Upper lobe of left lung (tissue), 6 donors: ENCODE measurements around the gene RBM42. TPM values are rescaled to one million over a fixed set of nuclear protein-coding genes. Genes with fewer than 3 reads are reported as not detected.
"Not testable (repeated sequence)": the region's sequence is repeated elsewhere in the genome, so short reads cannot be mapped to it uniquely, and the experiment has no call there.

ENCODE experiments used
- ATAC-seq, 2 donors: fragments of 200-7000 bp; cut with Tn5 transposase; one replicate each; pipeline ENCODE4 v1.9.1; 2022; ENCODE audit warnings: mild to moderate bottlenecking in 2 of 2, moderate library complexity in 2 of 2; ENCODE audit not compliant: low FRiP score in 2 of 2
- DNase-seq, 2 donors: peaks; one replicate each; pipeline ENCODE4 v3.0.0-alpha.2; 2019 to 2020
- H3K27ac ChIP-seq, 4 donors: fragments of 200-600 bp; sonication (generic); one replicate each; pipeline ENCODE4 v1.5.1; 2016 to 2019
- H3K27me3 ChIP-seq, 4 donors: fragments of 200-600 bp; sonication (generic); one replicate each; pipeline ENCODE4 v1.5.1; 2017 to 2019
- H3K36me3 ChIP-seq, 4 donors: fragments of 200-600 bp; sonication (generic); one replicate each; pipeline ENCODE4 v1.5.1; 2016 to 2019
- H3K4me1 ChIP-seq, 4 donors: fragments of 200-600 bp; sonication (generic); one replicate each; pipeline ENCODE4 v1.5.1; 2018 to 2019
- H3K4me3 ChIP-seq, 4 donors: fragments of 200-600 bp; sonication (generic); one replicate each; pipeline ENCODE4 v1.5.1; 2017 to 2019; ENCODE audit warnings: mild to moderate bottlenecking in 2 of 4, moderate library complexity in 1 of 4
- H3K9me3 ChIP-seq, 4 donors: fragments of 200-600 bp; sonication (generic); one replicate each; pipeline ENCODE4 v1.5.1; 2018 to 2019
- EP300 ChIP-seq, 4 donors: sonication (generic); formaldehyde crosslinking; IDR thresholded peaks; one replicate each; pipeline ENCODE4 v1.5.1; 2017; ENCODE audit warnings: antibody characterized with exemption in 4 of 4, control low read depth in 2 of 4
- POLR2A ChIP-seq, 4 donors: fragments of 450-650 bp; IDR thresholded peaks; one replicate each; pipeline ENCODE4 v1.5.1; 2016 to 2017; ENCODE audit warnings: antibody characterized with exemption in 4 of 4, mild to moderate bottlenecking in 2 of 4
- POLR2AphosphoS5 ChIP-seq, 2 donors: sonication (generic); formaldehyde crosslinking; IDR thresholded peaks; one replicate each; pipeline ENCODE4 v1.5.1; 2017; ENCODE audit warnings: antibody characterized with exemption in 2 of 2
- WGBS, 2 donors: methylation state at CpG; one replicate each; pipeline ENCODE4 v1.1.5; 2017 to 2018; 5-methylcytosine and 5-hydroxymethylcytosine counted together
- total RNA-seq, 6 donors: library from RNA; depleted of rRNA in 4 of 6; stranded (reverse); fragments of >200 nt in 4 of 6; gene quantifications; one replicate each; pipeline versions ENCODE4 v1.1.0 to v1.2.1, GENCODE V29; 2016 to 2021
- TF ChIP-seq, protein P1 (sequence below), 6 experiments: fragments of 450-650 bp in 4 of 6; fragments of 200-600 bp in 2 of 6; sonication (generic) in 2 of 6; IDR thresholded peaks; one replicate each; pipeline ENCODE4 v1.5.1; 2016 to 2019; ENCODE audit warnings: antibody characterized with exemption in 6 of 6
- donor health status: DM: no; HTN: no; CAD: no; lungs with moderate emphysema.
- donor health status: DM: no; HTN: yes; CAD: no; lungs with severe emphysema.

The RBM42 gene
- total RNA-seq, 6 donors from 2014 or later = 37.7 to 80.3 (median 71.3) TPM

DNA sequence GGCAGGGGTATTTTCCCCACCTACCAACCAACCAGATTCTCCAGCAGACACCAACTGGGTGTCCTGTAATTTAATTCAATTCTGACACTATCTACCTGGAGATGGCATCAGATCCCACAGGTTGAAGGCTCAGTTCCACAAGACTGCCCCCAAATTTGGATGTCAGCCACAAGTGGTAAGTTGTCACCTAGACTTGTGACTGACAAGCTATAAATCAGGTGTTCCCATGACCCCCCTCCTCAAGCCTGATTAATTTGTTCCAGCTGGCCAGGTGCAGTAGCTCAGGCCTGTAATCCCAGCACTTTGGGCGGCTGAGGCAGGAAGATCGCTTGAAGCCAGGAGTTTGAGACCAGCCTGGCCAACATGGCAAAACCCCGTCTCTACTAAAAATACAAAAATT is 26.9 kb upstream of the RBM42 start:
- ATAC-seq = no peak
- WGBS, 2 donors = 89 to 100% methylated on average over 3 of the region's 3 CpGs

DNA sequence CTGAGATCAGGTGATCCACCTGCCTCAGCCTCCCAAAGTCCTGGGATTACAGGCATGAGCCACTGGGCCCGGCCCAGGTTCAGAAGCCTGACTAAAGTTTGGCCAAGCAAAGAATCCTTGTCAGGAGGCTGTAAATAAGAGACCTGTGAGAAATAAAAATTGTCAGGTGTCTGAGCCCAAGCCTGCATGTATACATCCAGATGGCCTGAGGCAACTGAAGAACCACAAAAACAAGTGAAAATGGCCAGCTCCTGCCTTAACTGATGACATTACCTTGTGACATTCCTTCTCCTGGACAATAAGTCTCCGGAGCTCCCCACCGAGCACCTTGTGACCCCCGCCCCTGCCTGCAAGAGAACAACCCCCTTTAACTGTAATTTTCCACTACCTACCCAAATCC is 24.4 kb upstream of the RBM42 start:
- not testable (repeated sequence) for H3K27ac ChIP-seq, H3K4me3 ChIP-seq, H3K4me1 ChIP-seq, DNase-seq, H3K9me3 ChIP-seq, H3K27me3 ChIP-seq, H3K36me3 ChIP-seq, ATAC-seq
- WGBS, 2 donors = 85 to 90% methylated on average over 4 of the region's 4 CpGs

More for the DNA sequence above, 26.9 kb upstream of the RBM42 start:
- no peaks in the 10 kb centered on the region for H3K4me1 ChIP-seq
- no peaks in the 10 kb centered on the region for H3K36me3 ChIP-seq
- H3K4me3 ChIP-seq = no peak overlapping the region
- H3K27ac ChIP-seq = no peak overlapping the region
- H3K27me3 ChIP-seq = no peaks in the 10 kb centered on the region
- peaks cover 0 to 1% (median 0%) of the 10 kb centered on the region in 4 donors for H3K9me3 ChIP-seq
- DNase-seq = no peak
- TF ChIP-seq EP300 (IDR thresholded peaks at IDR 0.05) (no peak), POLR2A (IDR thresholded peaks at IDR 0.05) (no peak), POLR2AphosphoS5 (IDR thresholded peaks at IDR 0.05) (no peak)
- TF ChIP-seq, protein P1, sequence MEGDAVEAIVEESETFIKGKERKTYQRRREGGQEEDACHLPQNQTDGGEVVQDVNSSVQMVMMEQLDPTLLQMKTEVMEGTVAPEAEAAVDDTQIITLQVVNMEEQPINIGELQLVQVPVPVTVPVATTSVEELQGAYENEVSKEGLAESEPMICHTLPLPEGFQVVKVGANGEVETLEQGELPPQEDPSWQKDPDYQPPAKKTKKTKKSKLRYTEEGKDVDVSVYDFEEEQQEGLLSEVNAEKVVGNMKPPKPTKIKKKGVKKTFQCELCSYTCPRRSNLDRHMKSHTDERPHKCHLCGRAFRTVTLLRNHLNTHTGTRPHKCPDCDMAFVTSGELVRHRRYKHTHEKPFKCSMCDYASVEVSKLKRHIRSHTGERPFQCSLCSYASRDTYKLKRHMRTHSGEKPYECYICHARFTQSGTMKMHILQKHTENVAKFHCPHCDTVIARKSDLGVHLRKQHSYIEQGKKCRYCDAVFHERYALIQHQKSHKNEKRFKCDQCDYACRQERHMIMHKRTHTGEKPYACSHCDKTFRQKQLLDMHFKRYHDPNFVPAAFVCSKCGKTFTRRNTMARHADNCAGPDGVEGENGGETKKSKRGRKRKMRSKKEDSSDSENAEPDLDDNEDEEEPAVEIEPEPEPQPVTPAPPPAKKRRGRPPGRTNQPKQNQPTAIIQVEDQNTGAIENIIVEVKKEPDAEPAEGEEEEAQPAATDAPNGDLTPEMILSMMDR (IDR thresholded peaks at IDR 0.05) = no peak

DNA sequence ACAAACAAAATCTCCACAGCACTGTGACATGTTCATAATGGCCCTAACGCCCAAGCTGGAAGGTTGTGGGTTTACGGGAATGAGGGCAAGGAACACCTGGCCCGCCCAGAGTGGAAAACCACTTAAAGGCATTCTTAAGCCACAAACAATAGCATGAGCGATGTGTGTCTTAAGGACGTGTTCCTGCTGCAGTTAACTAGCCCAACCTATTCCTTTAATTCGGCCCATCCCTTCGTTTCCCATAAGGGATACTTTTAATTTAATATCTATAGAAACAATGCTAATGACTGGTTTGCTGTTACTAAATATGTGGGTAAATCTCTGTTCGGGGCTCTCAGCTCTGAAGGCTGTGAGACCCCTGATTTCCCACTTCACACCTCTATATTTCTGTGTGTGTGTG is 21.7 kb upstream of the RBM42 start:
- not testable (repeated sequence) for H3K36me3 ChIP-seq, H3K9me3 ChIP-seq, H3K27me3 ChIP-seq, H3K4me3 ChIP-seq, DNase-seq, H3K4me1 ChIP-seq, H3K27ac ChIP-seq, ATAC-seq
- WGBS, 2 donors = 90% methylated on average over 8 of the region's 8 CpGs

DNA sequence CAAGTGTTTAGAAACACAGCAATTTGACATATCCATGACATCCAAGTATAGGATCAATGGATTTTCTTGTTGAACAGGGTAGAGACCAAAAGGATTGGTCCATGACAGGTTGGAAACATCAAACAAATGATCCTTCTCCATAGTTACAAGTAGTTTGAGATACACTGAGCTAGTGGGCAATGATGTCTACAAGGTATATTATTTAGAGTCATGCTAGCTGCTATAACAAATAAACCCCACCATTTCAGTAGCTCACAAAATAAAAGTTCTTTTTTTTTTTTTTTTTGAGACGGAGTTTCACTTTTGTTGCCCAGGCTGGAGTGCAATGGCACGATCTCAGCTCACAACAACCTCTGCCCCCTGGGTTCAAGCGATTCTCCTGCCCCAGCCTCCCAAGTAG is 21.2 kb upstream of the RBM42 start:
- Histone ChIP-seq H3K27me3 (no peaks in the 10 kb centered on the region), H3K4me3 (no peak overlapping the region), H3K27ac (no peak overlapping the region), H3K4me1 (peaks cover 0 to 8% (median 6%) of the 10 kb centered on the region in 4 donors), H3K36me3 (no peaks in the 10 kb centered on the region), H3K9me3 (peaks cover 0 to 7% (median 3%) of the 10 kb centered on the region in 4 donors)
- TF ChIP-seq, protein P1 (IDR thresholded peaks at IDR 0.05) = no peak
- TF ChIP-seq POLR2A (IDR thresholded peaks at IDR 0.05) = no peak
- TF ChIP-seq EP300 (IDR thresholded peaks at IDR 0.05) = no peak
- TF ChIP-seq POLR2AphosphoS5 (IDR thresholded peaks at IDR 0.05) = no peak
- ATAC-seq (no peak), DNase-seq (no peak)
- WGBS, 2 donors = 74 to 79% methylated on average over 3 of the region's 3 CpGs

DNA sequence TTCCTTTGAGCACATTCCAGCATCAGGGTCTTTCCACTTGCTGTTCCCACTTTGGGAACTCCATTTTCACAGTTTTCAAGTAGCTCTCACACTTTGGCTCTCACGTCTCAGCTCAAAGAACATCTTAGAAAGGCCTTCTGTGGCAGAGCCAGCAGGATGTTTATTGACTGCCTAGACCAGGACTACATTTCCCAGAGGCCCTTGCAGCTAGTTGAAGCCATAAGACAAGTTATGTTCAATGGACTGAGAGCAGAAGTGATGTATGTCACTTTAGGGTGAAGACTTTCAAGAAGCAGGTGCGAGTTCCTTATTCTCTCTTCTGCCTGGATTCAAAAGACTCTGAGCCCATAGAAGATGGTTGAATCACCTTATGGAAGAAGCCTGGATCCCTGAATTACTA is 20.6 kb upstream of the RBM42 start:
- ATAC-seq = no peak
- TF ChIP-seq, protein P1 (IDR thresholded peaks at IDR 0.05) = no peak
- TF ChIP-seq POLR2A (IDR thresholded peaks at IDR 0.05) (no peak), EP300 (IDR thresholded peaks at IDR 0.05) (no peak), POLR2AphosphoS5 (IDR thresholded peaks at IDR 0.05) (no peak)

DNA sequence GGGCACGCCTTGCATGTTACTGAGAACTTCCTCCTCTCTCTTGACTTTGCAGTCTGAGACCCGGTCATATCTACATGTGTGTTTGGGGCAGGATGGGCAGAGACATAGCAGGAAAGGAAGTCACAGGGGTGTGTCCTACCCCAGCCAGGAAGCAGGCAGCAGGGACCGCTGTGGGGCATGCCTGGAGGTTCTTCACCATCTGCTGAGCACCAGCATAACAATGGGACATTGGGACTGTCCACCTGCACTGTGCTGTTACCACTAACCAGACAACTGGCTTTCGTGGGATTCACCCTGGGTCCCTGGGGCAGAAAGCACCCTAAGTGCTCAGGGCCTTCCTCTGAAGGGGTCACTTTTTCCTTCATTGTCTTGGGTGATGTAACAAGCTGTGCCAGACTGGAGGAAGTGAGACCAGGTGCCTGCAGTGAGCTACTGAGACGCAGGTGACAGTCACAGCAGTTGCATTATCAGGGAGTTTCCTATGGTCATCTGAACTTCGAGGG is 18.9 kb upstream of the RBM42 start:
- Histone ChIP-seq H3K27me3 (no peaks in the 10 kb centered on the region), H3K27ac (no peak overlapping the region), H3K4me3 (no peak overlapping the region), H3K4me1 (peaks cover 6 to 16% (median 12%) of the 10 kb centered on the region in 4 donors), H3K9me3 (peaks cover 0 to 7% (median 3%) of the 10 kb centered on the region in 4 donors), H3K36me3 (no peaks in the 10 kb centered on the region)
- TF ChIP-seq POLR2AphosphoS5 (IDR thresholded peaks at IDR 0.05) (no peak), POLR2A (IDR thresholded peaks at IDR 0.05) (no peak), EP300 (IDR thresholded peaks at IDR 0.05) (no peak)
- TF ChIP-seq, protein P1 (IDR thresholded peaks at IDR 0.05) = no peak
- DNase-seq = no peak
- ATAC-seq = no peak
- 46 to 58% methylated on average over 4 to 6 of the region's 6 CpGs for WGBS, 2 donors

More for the DNA sequence above, 20.6 kb upstream of the RBM42 start:
- H3K4me1 ChIP-seq = peaks cover 5 to 13% (median 10%) of the 10 kb centered on the region in 4 donors
- H3K27me3 ChIP-seq = no peaks in the 10 kb centered on the region
- H3K9me3 ChIP-seq = peaks cover 0 to 7% (median 3%) of the 10 kb centered on the region in 4 donors
- no peaks in the 10 kb centered on the region for H3K36me3 ChIP-seq
- no peak for DNase-seq
- H3K4me3 ChIP-seq = no peak overlapping the region
- no peak overlapping the region for H3K27ac ChIP-seq
- 77 to 82% methylated on average over 2 of the region's 2 CpGs for WGBS, 2 donors
